ENCODE results near the gene IRF7. TPM values are rescaled to one million over a fixed set of nuclear protein-coding genes. Genes with fewer than 3 reads are reported as not detected.

Gene IRF7
- total RNA-seq, 1 experiment from 2014 or later = 80.8 TPM

DNA sequence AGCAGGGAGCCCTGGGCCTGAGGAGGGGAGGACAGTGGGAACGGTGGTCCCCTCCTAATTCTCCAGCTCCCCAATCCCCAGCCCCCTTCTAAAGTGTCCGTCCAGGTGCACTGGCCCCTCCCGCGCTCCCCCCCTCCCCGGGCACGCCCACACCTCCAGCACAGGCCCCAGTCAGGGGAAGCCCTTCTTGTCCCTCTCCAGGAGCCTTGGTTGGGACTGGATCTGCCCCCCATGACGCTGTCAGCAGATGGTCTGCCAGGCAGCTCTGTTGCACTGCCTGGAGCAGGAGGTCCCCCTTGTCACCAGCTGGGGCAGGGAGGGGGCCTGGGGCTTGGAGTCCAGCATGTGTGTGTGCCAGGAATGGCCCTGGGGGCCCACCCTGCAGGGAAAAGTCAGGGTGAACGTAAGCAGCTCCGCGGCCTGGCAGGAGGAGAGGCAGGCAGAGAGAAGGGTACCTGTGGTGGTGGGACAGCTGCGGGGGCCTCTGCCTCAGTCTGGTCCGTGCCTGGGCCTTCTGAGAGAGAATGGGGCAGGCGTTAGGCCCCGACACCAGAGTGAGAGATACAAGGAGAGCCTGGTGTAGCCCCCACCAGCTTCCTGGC is 1.6 kb downstream of the IRF7 start:
- H3K4me2 ChIP-seq (ENCODE audit: low read length) = peak overlapping the region; percentile 96
- H3K4me3 ChIP-seq (ENCODE audit: low read length) = peak overlapping the region; percentile 79
- H4K20me1 ChIP-seq (ENCODE audit: low read length) = peaks cover 18% of the 10 kb centered on the region
- H3K9ac ChIP-seq (ENCODE audit: low read length) = 0 out of 2 replicates have a peak overlapping the region, but pooled peaks have one; percentile 7
- no peak overlapping the region for H2AFZ ChIP-seq (ENCODE audit: low read length)
- peak; percentile 16 for DNase-seq
- no TSS peak for BruUV-seq (replicated peaks)
- ChIA-PET CTCF (no interaction called here), POLR2A (ENCODE audit: unreplicated experiment) (interaction anchor here (0.5 to 0.7 kb wide), 4 partner anchors 29 to 162 kb away, joined by 3 to 16 read pairs (median 8); partner anchors contain the start of gene PHRF1)
- intact Hi-C loops (cut with micrococcal nuclease) = loop anchor here (10.0 kb wide), 1 partner anchor 49 kb away; the partner anchor contains the start of genes LMNTD2 and RASSF7
- H3F3A ChIP-seq (ENCODE audit: low read length, unreplicated experiment) = peaks cover 7% of the 10 kb centered on the region
- peak; percentile 0; the same call in 1 of the 2 replicates for ATAC-seq
- peak overlapping the region; percentile 67 for H3K27ac ChIP-seq (ENCODE audit: low read length)
- H3K4me1 ChIP-seq (ENCODE audit: insufficient read depth, low read length) = peaks cover 28% of the 10 kb centered on the region
- no peaks in the 10 kb centered on the region for H3K27me3 ChIP-seq (ENCODE audit: low read length)
- no peaks in the 10 kb centered on the region for H3K9me2 ChIP-seq (replicated peaks; ENCODE audit: low read length)
- TF ChIP-seq EZH2 (IDR thresholded peaks at IDR 0.05; ENCODE audit: low read length, unreplicated experiment) (no peak), EZH2phosphoT487 (IDR thresholded peaks at IDR 0.05; ENCODE audit: borderline replicate concordance, low read length) (no peak)
- TF ChIP-seq, protein P1, sequence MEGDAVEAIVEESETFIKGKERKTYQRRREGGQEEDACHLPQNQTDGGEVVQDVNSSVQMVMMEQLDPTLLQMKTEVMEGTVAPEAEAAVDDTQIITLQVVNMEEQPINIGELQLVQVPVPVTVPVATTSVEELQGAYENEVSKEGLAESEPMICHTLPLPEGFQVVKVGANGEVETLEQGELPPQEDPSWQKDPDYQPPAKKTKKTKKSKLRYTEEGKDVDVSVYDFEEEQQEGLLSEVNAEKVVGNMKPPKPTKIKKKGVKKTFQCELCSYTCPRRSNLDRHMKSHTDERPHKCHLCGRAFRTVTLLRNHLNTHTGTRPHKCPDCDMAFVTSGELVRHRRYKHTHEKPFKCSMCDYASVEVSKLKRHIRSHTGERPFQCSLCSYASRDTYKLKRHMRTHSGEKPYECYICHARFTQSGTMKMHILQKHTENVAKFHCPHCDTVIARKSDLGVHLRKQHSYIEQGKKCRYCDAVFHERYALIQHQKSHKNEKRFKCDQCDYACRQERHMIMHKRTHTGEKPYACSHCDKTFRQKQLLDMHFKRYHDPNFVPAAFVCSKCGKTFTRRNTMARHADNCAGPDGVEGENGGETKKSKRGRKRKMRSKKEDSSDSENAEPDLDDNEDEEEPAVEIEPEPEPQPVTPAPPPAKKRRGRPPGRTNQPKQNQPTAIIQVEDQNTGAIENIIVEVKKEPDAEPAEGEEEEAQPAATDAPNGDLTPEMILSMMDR (conservative IDR thresholded peaks at IDR 0.05; ENCODE audit: low read depth, low read length) = no peak
- H3K9me3 ChIP-seq (ENCODE audit: low read length) = no peaks in the 10 kb centered on the region
- H3K79me2 ChIP-seq (ENCODE audit: low read length) = peaks cover 8% of the 10 kb centered on the region; the same call in 1 of the 2 replicates
- H3K36me3 ChIP-seq (ENCODE audit: low read depth, low read length) = peaks cover 23% of the 10 kb centered on the region

DNA sequence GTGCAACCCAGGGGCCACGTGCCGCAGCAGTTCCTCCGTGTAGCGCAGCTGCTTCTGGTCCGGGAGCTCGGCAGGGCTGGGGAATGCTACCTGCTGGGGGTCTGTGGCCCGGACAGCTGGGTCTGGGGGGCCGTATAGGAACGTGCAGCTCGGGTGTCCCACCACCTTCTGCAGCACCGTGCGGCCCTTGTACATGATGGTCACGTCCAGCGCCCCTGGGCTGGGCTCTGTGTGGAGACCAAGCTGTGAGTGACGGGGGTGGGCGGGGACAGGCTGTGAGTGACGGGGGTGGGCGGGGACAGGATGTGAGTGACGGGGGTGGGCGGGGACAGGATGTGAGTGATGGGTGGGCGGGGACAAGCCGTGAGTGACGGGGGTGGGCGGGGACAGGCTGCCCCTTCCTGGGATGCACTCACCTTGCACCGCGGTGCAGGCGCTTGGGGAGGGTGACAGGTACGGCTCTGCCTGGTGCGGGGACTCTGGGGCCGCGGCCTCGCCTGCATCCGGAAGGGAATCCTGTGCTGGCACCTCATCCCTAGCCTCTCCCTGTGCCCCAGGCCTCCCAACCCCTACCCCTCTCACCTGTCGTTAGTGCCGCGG is 2.3 kb downstream of the IRF7 start:
- peak overlapping the region; percentile 96 for H3K4me2 ChIP-seq (ENCODE audit: low read length)
- no peak overlapping the region for H3K27ac ChIP-seq (ENCODE audit: low read length)
- H3K9ac ChIP-seq (ENCODE audit: low read length) = 0 out of 2 replicates have a peak overlapping the region, but pooled peaks have one; percentile 7
- no TSS peak for BruUV-seq (replicated peaks)
- H3K36me3 ChIP-seq (ENCODE audit: low read depth, low read length) = peaks cover 26% of the 10 kb centered on the region
- peaks cover 18% of the 10 kb centered on the region for H4K20me1 ChIP-seq (ENCODE audit: low read length)
- CTCF ChIA-PET = no interaction called here
- no peak overlapping the region for H2AFZ ChIP-seq (ENCODE audit: low read length)
- no peaks in the 10 kb centered on the region for H3K9me3 ChIP-seq (ENCODE audit: low read length)
- H3K27me3 ChIP-seq (ENCODE audit: low read length) = no peaks in the 10 kb centered on the region
- H3K79me2 ChIP-seq (ENCODE audit: low read length) = peaks cover 8% of the 10 kb centered on the region; the same call in 1 of the 2 replicates
- H3K4me1 ChIP-seq (ENCODE audit: insufficient read depth, low read length) = peaks cover 28% of the 10 kb centered on the region
- intact Hi-C loops (cut with micrococcal nuclease) = loop anchor here (10.0 kb wide), 1 partner anchor 49 kb away; the partner anchor contains the start of genes LMNTD2 and RASSF7
- H3K9me2 ChIP-seq (replicated peaks; ENCODE audit: low read length) = no peaks in the 10 kb centered on the region
- H3F3A ChIP-seq (ENCODE audit: low read length, unreplicated experiment) = peaks cover 7% of the 10 kb centered on the region
- TF ChIP-seq EZH2phosphoT487 (IDR thresholded peaks at IDR 0.05; ENCODE audit: borderline replicate concordance, low read length) = no peak
- TF ChIP-seq, protein P1 (conservative IDR thresholded peaks at IDR 0.05; ENCODE audit: low read depth, low read length) = no peak
- no peak for TF ChIP-seq EZH2 (IDR thresholded peaks at IDR 0.05; ENCODE audit: low read length, unreplicated experiment)
- peak overlapping the region; percentile 79 for H3K4me3 ChIP-seq (ENCODE audit: low read length)
- POLR2A ChIA-PET (ENCODE audit: unreplicated experiment) = interaction anchor here (0.5 kb wide), 1 partner anchor 196 kb away, joined by 3 read pairs; no protein-coding TSS in a partner anchor
- peak; percentile 70 for DNase-seq
- peak; percentile 27 for ATAC-seq
